NCI-H69 (cell line): ENCODE results near the gene SHLD2.
"Not testable (repeated sequence)": the region's sequence is repeated elsewhere in the genome, so short reads cannot be mapped to it uniquely, and the experiment has no call there.

Experiments used
- DNase-seq: peaks from one replicate; lab custom pipeline; 2025; lab: John Stamatoyannopoulos, UW

The SHLD2 gene

DNA sequence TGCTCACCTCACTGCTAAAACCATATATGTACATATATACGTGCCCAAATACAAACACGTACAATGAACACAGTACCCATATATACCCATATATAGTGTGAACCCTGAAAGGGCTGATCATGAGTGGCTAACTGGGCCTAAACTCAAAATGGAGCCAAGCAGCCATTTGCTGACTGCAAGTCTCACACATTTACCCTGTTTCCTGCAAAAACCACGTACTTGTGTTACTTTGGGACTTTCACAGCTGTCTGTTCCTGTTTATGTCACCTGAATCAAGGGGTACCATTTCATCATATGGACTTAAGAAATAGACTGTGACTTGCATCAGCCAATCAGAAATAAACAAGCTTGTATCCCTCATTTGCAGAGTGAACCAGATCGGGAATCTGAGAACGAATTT lies 124.4 kb downstream of the SHLD2 start:
- not testable (repeated sequence) for DNase-seq

DNA sequence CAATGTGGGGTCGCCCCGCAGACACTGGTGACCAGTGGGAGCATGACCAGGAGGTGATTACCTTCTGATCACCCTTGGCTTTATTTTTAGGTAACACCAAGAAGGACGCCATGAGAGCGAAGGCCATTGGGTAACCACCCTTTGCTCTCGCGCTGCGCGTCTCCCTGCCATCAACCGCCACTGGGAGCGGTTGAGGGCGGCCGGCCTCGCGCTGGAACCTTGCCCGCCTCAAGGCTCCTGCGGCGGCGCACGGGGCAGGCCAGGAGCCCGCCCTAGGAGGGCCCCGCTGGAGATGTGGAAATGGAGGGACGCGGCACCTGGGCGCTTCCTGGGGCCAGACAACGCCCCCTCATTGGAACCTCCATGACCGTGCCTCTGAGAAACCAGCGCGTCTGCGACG lies 127.8 kb downstream of the SHLD2 start:
- DNase-seq, result not testable (repeated sequence)

DNA sequence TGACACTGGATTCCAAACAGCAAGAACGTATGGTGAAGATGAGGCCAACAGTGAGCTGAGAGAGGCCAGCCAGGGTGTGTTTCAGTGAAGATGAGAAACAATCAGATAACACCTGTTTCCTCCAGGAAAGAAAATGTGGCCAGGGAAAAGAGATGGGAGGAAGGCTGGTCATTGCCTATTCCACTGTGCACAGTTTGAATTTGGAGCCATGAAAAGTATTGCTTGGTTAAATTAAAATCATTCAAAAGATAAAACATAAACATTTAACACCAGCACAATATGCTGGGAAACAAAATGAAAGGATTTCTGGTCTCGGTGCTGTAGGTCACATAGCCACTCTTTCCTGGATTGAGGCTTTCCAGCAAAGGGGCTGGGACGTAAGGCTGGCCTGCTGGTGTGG lies 130.1 kb downstream of the SHLD2 start, which contains the start of gene NUTM2A:
Gene NUTM2A, plus strand, starts transcription at position 301 of the 400 bp plus-strand sequence. CDS start 383 bp downstream, outside the sequence.
- not testable (repeated sequence) for DNase-seq

DNA sequence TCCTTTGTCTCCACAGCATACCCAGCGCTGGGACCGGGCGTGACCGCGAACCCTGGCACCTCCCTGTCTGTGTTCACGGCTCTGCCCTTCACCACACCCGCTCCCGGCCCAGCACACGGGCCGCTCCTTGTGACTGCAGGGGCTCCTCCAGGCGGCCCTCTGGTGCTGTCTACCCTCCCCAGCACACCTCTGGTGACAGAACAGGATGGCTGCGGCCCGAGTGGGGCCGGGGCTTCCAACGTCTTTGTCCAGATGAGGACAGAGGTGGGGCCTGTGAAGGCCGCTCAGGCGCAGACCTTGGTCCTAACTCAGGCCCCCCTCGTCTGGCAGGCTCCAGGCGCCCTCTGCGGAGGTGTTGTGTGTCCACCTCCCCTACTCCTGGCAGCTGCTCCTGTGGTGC lies 133.2 kb downstream of the SHLD2 start:
- DNase-seq, result not testable (repeated sequence)

DNA sequence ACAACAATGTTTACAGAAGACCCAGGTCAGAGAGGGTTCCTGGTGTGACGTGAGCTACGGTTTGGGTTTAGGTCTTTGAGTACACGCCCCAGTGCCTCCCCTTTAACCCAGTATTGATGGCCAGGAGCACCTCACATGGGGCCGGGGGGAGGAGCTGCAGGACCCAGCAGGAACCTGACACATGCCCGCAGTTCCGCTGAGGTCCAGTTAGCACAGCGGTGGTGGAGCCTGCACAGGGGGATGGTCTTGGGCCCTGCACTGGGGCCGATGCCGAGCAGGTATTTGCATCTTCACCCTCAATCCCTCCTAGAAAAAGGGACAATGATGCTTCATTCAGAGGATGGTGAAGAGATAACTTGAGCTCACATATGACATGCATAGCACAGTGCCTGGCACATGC lies 134.2 kb downstream of the SHLD2 start:
- not testable (repeated sequence) for DNase-seq

DNA sequence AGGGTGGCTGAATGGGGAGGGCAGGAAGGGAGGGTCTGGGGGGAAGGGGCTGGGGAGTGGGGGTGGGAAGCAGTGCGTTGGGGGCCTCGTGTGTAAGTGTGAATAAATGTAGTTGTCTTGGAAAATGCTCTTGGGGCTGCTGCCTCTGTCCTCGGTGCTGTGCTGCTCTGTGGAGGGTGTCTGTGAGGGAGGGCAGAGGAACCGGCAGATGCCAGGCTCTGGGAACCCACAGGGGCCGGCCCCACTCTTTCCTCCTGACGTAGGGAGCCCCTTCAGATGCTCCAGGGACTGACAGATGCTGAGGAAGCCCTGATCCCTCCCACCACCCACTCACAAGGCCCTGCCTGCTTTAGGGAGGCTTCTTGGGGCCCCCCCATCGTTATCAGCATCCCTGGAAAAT lies 139.8 kb downstream of the SHLD2 start:
- DNase-seq, result not testable (repeated sequence)

DNA sequence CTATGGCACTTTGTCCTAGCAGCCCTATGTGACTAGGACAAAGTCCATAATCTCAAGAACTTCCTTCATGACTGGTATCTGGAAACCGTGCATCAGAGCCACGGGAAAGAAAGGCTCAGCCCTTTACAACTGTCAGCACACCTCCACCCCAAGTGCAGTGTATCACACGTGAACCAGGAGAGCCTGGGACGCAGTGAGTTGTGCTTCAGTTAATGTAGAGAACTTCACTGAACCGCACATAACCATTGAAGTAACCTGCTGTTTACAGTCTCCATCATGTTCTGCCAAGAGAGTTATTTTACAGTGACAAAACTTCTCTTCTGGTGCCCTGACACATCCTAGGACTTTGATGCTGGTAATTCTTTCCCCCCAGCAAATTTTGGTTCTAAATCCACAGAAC lies 142.2 kb downstream of the SHLD2 start:
- not testable (repeated sequence) for DNase-seq

DNA sequence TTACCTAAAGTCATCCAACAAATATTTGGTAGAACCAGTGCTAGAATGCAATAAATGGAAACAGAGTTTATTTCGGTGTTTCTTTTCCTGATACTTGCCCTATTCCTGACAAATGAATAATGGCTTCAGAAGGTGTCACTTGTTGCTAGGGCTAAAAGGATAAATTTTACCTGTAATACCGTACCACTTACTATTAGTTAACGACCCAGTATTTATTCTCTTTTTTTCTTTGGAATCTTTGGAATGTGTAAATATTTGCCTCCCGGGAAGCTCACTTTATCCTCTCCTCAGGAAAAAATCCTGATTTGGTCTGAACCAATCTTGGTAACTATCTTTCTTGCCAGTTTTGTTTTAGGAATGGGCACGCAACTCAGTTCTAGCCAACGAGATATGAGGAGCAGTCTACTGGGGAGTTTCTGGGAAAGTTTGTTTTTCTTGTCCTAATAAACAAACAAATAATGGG lies 144.4 kb downstream of the SHLD2 start:
- not testable (repeated sequence) for DNase-seq
